Measurements from ENCODE around the gene EML4. TPM values are rescaled to one million over a fixed set of nuclear protein-coding genes. Genes with fewer than 3 reads are reported as not detected.

EML4 gene
- total and polyA plus RNA-seq, 9 of the 15 experiments (the other 6 are each of a cell fraction or from before 2014, with no cell fraction given): 14.7 to 48.3 (median 36.5) TPM

DNA sequence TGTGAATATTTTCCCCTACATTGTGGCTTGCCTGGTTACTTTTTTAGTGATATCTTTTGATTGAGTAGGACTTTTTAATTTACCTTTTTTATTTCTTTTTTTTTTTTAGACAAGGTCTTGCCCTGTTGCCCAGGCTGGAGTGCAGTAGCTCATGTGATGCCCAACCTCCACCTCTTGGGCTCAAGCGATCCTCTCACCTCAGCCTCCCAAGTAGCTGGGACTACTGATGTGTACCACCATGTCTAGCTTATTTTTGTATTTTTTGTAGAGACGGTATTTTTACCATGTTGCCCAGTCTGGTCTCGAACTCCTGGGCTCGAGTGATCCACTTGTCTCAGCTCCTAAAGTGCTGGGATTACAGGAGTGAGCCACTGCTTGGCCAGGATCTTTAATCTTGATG lies 25.3 kb downstream of the EML4 start:
- H3K36me3 ChIP-seq (ENCODE audit: control insufficient read depth, insufficient read depth, low read length): no peaks in the 10 kb centered on the region
- H3K9me3 ChIP-seq (replicated peaks; ENCODE audit: control insufficient read depth, insufficient read depth, low read depth, low read length): no peaks in the 10 kb centered on the region
- H2AFZ ChIP-seq (ENCODE audit: low read depth, low read length): no peak overlapping the region
- ChIA-PET POLR2A (no interaction called here), CTCF (ENCODE audit: low intra/inter-chr PET ratio) (no interaction called here)
- no peaks in the 10 kb centered on the region for H3K9me1 ChIP-seq (ENCODE audit: control insufficient read depth, insufficient read depth, low read length)
- no peaks in the 10 kb centered on the region for H3K27me3 ChIP-seq (ENCODE audit: control insufficient read depth in 2 of 2, insufficient read depth in 2 of 2, low read length in 2 of 2)
- peaks cover 4 to 10% of the 10 kb centered on the region in 2 experiments; a peak in 3 of 5 replicates for H3K4me1 ChIP-seq (replicated peaks in 1 of 2; ENCODE audit: control insufficient read depth in 2 of 2, insufficient read depth in 2 of 2, low read length in 2 of 2)
- H4K20me1 ChIP-seq (replicated peaks; ENCODE audit: control insufficient read depth, insufficient read depth, low read length): 0 out of 2 replicates have a peak, but pooled peaks cover 8% of the 10 kb centered on the region
- in situ Hi-C loops (cut with MboI) (no loop called here), intact Hi-C loops (cut with micrococcal nuclease) (loop anchor here (10.0 kb wide), 1 partner anchor 320 kb away; no protein-coding TSS in a partner anchor)
- H3K9ac ChIP-seq (ENCODE audit: insufficient read depth in 1 of 2, low read depth in 2 of 2, low read length in 2 of 2): no peak overlapping the region
- no peak for ATAC-seq
- H3K4me2 ChIP-seq (ENCODE audit: insufficient read depth, low read length): no peak overlapping the region
- TF ChIP-seq RFX1 (IDR thresholded peaks at IDR 0.05) (no peak), ZNF778 (CRISPR knock-in tag; IDR thresholded peaks at IDR 0.05) (no peak), ZFP1 (CRISPR knock-in tag; IDR thresholded peaks at IDR 0.05) (no peak), RUNX1 (IDR thresholded peaks at IDR 0.05; ENCODE audit: low read depth) (no peak), ZBTB26 (CRISPR knock-in tag; IDR thresholded peaks at IDR 0.05) (no peak), FOXJ2 (tag; IDR thresholded peaks at IDR 0.05) (no peak), RFX5 (IDR thresholded peaks at IDR 0.05; ENCODE audit: low read depth, low read length) (no peak), TOE1 (IDR thresholded peaks at IDR 0.05; ENCODE audit: borderline replicate concordance) (no peak), TOE1 (CRISPR knock-in tag; IDR thresholded peaks at IDR 0.05; ENCODE audit: borderline replicate concordance, low read depth) (no peak)
- TF ChIP-seq, protein P1, sequence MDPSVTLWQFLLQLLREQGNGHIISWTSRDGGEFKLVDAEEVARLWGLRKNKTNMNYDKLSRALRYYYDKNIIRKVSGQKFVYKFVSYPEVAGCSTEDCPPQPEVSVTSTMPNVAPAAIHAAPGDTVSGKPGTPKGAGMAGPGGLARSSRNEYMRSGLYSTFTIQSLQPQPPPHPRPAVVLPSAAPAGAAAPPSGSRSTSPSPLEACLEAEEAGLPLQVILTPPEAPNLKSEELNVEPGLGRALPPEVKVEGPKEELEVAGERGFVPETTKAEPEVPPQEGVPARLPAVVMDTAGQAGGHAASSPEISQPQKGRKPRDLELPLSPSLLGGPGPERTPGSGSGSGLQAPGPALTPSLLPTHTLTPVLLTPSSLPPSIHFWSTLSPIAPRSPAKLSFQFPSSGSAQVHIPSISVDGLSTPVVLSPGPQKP (CRISPR knock-in tag; IDR thresholded peaks at IDR 0.05): no peak
- TF ChIP-seq, protein P2, sequence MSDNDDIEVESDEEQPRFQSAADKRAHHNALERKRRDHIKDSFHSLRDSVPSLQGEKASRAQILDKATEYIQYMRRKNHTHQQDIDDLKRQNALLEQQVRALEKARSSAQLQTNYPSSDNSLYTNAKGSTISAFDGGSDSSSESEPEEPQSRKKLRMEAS (CRISPR knock-in tag; IDR thresholded peaks at IDR 0.05): no peak
- TF ChIP-seq, protein P3, sequence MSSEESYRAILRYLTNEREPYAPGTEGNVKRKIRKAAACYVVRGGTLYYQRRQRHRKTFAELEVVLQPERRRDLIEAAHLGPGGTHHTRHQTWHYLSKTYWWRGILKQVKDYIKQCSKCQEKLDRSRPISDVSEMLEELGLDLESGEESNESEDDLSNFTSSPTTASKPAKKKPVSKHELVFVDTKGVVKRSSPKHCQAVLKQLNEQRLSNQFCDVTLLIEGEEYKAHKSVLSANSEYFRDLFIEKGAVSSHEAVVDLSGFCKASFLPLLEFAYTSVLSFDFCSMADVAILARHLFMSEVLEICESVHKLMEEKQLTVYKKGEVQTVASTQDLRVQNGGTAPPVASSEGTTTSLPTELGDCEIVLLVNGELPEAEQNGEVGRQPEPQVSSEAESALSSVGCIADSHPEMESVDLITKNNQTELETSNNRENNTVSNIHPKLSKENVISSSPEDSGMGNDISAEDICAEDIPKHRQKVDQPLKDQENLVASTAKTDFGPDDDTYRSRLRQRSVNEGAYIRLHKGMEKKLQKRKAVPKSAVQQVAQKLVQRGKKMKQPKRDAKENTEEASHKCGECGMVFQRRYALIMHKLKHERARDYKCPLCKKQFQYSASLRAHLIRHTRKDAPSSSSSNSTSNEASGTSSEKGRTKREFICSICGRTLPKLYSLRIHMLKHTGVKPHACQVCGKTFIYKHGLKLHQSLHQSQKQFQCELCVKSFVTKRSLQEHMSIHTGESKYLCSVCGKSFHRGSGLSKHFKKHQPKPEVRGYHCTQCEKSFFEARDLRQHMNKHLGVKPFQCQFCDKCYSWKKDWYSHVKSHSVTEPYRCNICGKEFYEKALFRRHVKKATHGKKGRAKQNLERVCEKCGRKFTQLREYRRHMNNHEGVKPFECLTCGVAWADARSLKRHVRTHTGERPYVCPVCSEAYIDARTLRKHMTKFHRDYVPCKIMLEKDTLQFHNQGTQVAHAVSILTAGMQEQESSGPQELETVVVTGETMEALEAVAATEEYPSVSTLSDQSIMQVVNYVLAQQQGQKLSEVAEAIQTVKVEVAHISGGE (CRISPR knock-in tag; IDR thresholded peaks at IDR 0.05): no peak
- BruUV-seq (replicated peaks): no TSS peak
- H3K79me2 ChIP-seq (ENCODE audit: control insufficient read depth, insufficient read depth, low read length): peaks cover 16% of the 10 kb centered on the region; the same call in 2 of the 3 replicates
- H3K27ac ChIP-seq (ENCODE audit: extremely low read depth, low read depth, low read length): no peak overlapping the region
- H3K4me3 ChIP-seq: no peak overlapping the region
- FAIRE-seq: no peak
- WGBS (ENCODE audit: insufficient coverage, low coverage, missing lambda C conversion rate): 83% methylated on average over 4 of the region's 4 CpGs
- DNase-seq (ENCODE audit: extremely low read depth in 1 of 4, low spot score in 3 of 4): no peak
